Vagina (tissue), 2 donors: Measurements from ENCODE around the gene SPPL2C. TPM values are rescaled to one million over a fixed set of nuclear protein-coding genes. Genes with fewer than 3 reads are reported as not detected.
A peak's percentile ranks its signal among the peaks of the same experiment; 100 is the strongest.

Source experiments
- DNase-seq, 2 donors: peaks; one replicate each; pipeline ENCODE4 v3.0.0-alpha.2; 2017; ENCODE audit errors: extremely low spot score in 2 of 2
- H3K27ac ChIP-seq: fragments of 200-600 bp; sonication (generic); one replicate; pipeline ENCODE4 v1.5.1; 2019
- H3K27me3 ChIP-seq: fragments of 200-600 bp; sonication (generic); one replicate; pipeline ENCODE4 v1.5.1; 2019
- H3K36me3 ChIP-seq, 2 donors: fragments of 200-600 bp; sonication (generic); one replicate each; pipeline ENCODE4 v1.5.1; 2017 to 2019
- H3K4me1 ChIP-seq: fragments of 200-600 bp; sonication (generic); one replicate; pipeline ENCODE4 v1.5.1; 2019
- H3K4me3 ChIP-seq, 2 donors: fragments of 200-600 bp; sonication (generic); 1 replicate in 1 of 2; 2 replicates in 1 of 2; pipeline ENCODE4 v1.5.1; 2016 to 2019
- H3K9me3 ChIP-seq: fragments of 200-600 bp; sonication (generic); one replicate; pipeline ENCODE4 v1.5.1; 2019
- CTCF ChIP-seq, 3 experiments: fragments of 450-650 bp in 2 of 3; fragments of 200-600 bp in 1 of 3; sonication (generic) in 1 of 3; IDR thresholded peaks; one replicate each; pipeline ENCODE4 v1.5.1; 2017 to 2019; ENCODE audit warnings: antibody characterized with exemption in 3 of 3, mild to moderate bottlenecking in 2 of 3, moderate library complexity in 2 of 3
- POLR2A ChIP-seq, 2 donors: fragments of 450-650 bp; IDR thresholded peaks; one replicate each; pipeline ENCODE4 v1.6.1; 2017; ENCODE audit warnings: antibody characterized with exemption in 2 of 2, mild to moderate bottlenecking in 2 of 2, moderate library complexity in 2 of 2
- POLR2AphosphoS5 ChIP-seq, 2 donors: sonication (generic); formaldehyde crosslinking; IDR thresholded peaks; one replicate each; pipeline ENCODE4 v1.9.0; 2017; ENCODE audit warnings: antibody characterized with exemption in 2 of 2, mild to moderate bottlenecking in 2 of 2, low read depth in 1 of 2; ENCODE audit not compliant: insufficient read depth in 1 of 2
- intact Hi-C: fragments of 100-400 bp; cut with DNase I; formaldehyde crosslinking; loops from one replicate; pipeline ENCODE4 v1.15.1; 2023
- total RNA-seq: library from RNA; depleted of rRNA; stranded (reverse); fragments of >200 nt; gene quantifications from one replicate; pipeline ENCODE4 v1.2.3, GENCODE V29; 2016

SPPL2C gene
- total RNA-seq, 1 donor from 2014 or later: not detected

DNA sequence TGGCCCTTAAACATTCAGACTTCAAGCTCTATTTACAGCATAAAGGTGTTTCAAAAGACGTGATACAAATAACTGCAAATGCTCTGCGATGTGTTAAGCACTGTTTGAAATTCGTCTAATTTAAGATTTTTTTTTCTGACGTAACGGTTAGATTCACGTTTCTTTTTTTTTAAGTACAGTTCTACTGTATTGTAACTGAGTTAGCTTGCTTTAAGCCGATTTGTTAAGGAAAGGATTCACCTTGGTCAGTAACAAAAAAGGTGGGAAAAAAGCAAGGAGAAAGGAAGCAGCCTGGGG, 49.0 kb downstream of the SPPL2C start:
- Histone ChIP-seq H3K9me3 (no peaks in the 10 kb centered on the region), H3K4me1 (peaks cover 31% of the 10 kb centered on the region), H3K36me3 (no peaks in the 10 kb centered on the region), H3K27ac (peak overlapping the region; percentile 34), H3K27me3 (no peaks in the 10 kb centered on the region), H3K4me3 (peak overlapping the region; percentile 87 to 95)
- no peak for DNase-seq
- intact Hi-C loops: no loop called here
- TF ChIP-seq CTCF (IDR thresholded peaks at IDR 0.05) (no peak), POLR2AphosphoS5 (IDR thresholded peaks at IDR 0.05; ENCODE audit: insufficient read depth in 1 of 2, low read depth in 1 of 2) (no peak), POLR2A (IDR thresholded peaks at IDR 0.05) (no peak)

- intact Hi-C loops: no loop called here
- Histone ChIP-seq H3K9me3 (no peaks in the 10 kb centered on the region), H3K27me3 (no peaks in the 10 kb centered on the region), H3K4me3 (peak within 1 kb of the TSS; percentile 87 to 95), H3K36me3 (no peaks in the 10 kb centered on the region), H3K27ac (peak within 1 kb of the TSS; percentile 71), H3K4me1 (peaks cover 31% of the 10 kb centered on the region)
- no peak for DNase-seq
- TF ChIP-seq POLR2AphosphoS5 (IDR thresholded peaks at IDR 0.05; ENCODE audit: insufficient read depth in 1 of 2, low read depth in 1 of 2): peak in 1 of 2 donors; percentile 49
- TF ChIP-seq POLR2A (IDR thresholded peaks at IDR 0.05): no peak
- TF ChIP-seq CTCF (IDR thresholded peaks at IDR 0.05): peak; percentile 59 to 90 (median 75)
Observed at GRCh38 chr17:45894022-45894784, 49.5 kb downstream of the SPPL2C start, which contains the start of gene MAPT. TSS of gene MAPT (plus strand) at chr17:45894554. CDS start at chr17:45962338, 67,784 bp downstream.

DNA sequence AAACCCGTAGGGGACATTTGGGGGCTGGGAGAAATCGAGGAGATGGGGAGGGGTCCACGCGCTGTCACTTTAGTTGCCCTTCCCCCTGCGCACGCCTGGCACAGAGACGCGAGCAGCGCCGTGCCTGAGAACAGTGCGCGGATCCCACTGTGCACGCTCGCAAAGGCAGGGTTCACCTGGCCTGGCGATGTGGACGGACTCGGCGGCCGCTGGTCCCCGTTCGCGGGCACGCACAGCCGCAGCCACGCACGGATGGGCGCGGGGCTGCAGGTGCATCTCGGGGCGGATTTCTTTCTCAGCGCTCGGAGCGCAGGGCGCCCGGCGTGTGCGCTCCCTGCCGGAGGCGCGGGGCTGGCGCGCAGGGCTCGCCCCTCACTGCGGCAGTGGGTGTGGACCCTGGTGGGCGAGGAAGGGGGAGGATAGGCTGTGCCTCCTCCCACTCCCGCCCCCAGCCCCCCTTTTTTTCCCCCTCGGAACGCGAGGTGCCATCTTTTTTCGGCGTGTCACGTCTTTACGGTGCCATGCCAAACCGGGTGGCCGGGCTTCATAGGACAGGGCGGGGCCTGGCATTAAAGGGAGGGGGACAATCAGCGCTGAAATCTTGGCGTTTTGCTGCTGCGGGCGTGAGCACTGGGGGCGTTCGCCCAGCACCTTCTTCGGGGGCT, 50.8 kb downstream of the SPPL2C start:
- TF ChIP-seq CTCF (IDR thresholded peaks at IDR 0.05): no peak
- no peak for TF ChIP-seq POLR2A (IDR thresholded peaks at IDR 0.05)
- no peak for TF ChIP-seq POLR2AphosphoS5 (IDR thresholded peaks at IDR 0.05; ENCODE audit: insufficient read depth in 1 of 2, low read depth in 1 of 2)
- Histone ChIP-seq H3K4me1 (peaks cover 31% of the 10 kb centered on the region), H3K4me3 (peak overlapping the region; percentile 87 to 95), H3K27me3 (no peaks in the 10 kb centered on the region), H3K36me3 (no peaks in the 10 kb centered on the region), H3K27ac (no peak overlapping the region), H3K9me3 (no peaks in the 10 kb centered on the region)
- no peak for DNase-seq
- intact Hi-C loops: no loop called here

GRCh38 chr17:45895969-45896785, 51.5 kb downstream of the SPPL2C start:
- TF ChIP-seq CTCF (IDR thresholded peaks at IDR 0.05): no peak
- TF ChIP-seq POLR2A (IDR thresholded peaks at IDR 0.05): no peak
- TF ChIP-seq POLR2AphosphoS5 (IDR thresholded peaks at IDR 0.05; ENCODE audit: insufficient read depth in 1 of 2, low read depth in 1 of 2): no peak
- H3K4me1 ChIP-seq: peaks cover 31% of the 10 kb centered on the region
- intact Hi-C loops: no loop called here
- H3K9me3 ChIP-seq: no peaks in the 10 kb centered on the region
- no peaks in the 10 kb centered on the region for H3K27me3 ChIP-seq
- H3K4me3 ChIP-seq: peak overlapping the region; percentile 87 to 95
- no peaks in the 10 kb centered on the region for H3K36me3 ChIP-seq
- H3K27ac ChIP-seq: no peak overlapping the region
- DNase-seq: no peak

Other genes starting within 250 kb of the SPPL2C start
- gene CRHR1, start 60.6 kb upstream of the SPPL2C start, total RNA-seq: 4.2 TPM
- gene MAPT, start 49.7 kb downstream of the SPPL2C start, total RNA-seq: 6.1 TPM
- gene STH, start 154.4 kb downstream of the SPPL2C start, total RNA-seq: not detected